GM12873 (cell line): ENCODE measurements around the gene CACHD1.

Source experiments
- CTCF ChIP-seq: IDR thresholded peaks from 2 replicates; pipeline ENCODE4 v1.5.1; 2012; ENCODE audit warnings: low read depth, mild to moderate bottlenecking, moderate library complexity, low read length, control low read depth; ENCODE audit not compliant: insufficient read depth; ENCODE audit errors: missing control alignments

The CACHD1 gene

GRCh38 chr1:64433308-64433707 lies 36.6 kb upstream of the CACHD1 start:
- no peak for TF ChIP-seq CTCF

- no peak for TF ChIP-seq CTCF
Observed at GRCh38 chr1:64433747-64434146, 36.2 kb upstream of the CACHD1 start.

GRCh38 chr1:64435000-64435399 lies 34.9 kb upstream of the CACHD1 start:
- TF ChIP-seq CTCF: no peak

GRCh38 chr1:64437453-64437852 lies 32.5 kb upstream of the CACHD1 start:
- no peak for TF ChIP-seq CTCF

- no peak for TF ChIP-seq CTCF
Observed at GRCh38 chr1:64440183-64440826, 29.6 kb upstream of the CACHD1 start.

GRCh38 chr1:64451440-64451839 lies 18.5 kb upstream of the CACHD1 start:
- TF ChIP-seq CTCF: no peak

- no peak for TF ChIP-seq CTCF
Observed at GRCh38 chr1:64453688-64454087, 16.2 kb upstream of the CACHD1 start.

- no peak for TF ChIP-seq CTCF
Observed at GRCh38 chr1:64458915-64459314, 11.0 kb upstream of the CACHD1 start.
